Stimulated activated CD8-positive, alpha-beta memory T cell treated with anti-CD3 and anti-CD28 coated beads, Interleukin-2, amount 100 ng/mL, for 1 hour (primary cell): ENCODE data around the gene SEMA3C.

Experiments
- DNase-seq, 2 donors: peaks; one replicate each; pipeline ENCODE4 v3.0.0-alpha.2; 2020; ENCODE audit warnings: low read depth in 2 of 2

The SEMA3C gene

DNA sequence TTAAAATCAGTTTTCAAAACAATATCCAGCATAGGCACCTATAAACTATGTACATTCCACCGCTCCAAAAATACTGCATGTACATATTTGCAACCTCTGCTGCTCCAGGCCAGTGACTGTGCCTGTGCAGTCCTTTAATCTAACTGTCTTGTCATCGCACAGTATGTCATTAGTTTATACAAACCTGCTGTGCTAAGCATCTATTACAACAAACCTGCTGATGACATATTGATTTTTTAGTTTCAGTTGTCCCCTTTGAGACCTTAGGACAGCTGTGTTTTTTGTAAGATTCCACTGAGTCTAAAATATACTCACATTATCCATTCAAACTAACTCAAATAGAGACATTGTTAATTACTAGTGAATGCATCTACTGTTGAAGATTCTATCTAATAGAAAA lies 33.1 kb downstream of the SEMA3C start:
- no peak for DNase-seq

DNA sequence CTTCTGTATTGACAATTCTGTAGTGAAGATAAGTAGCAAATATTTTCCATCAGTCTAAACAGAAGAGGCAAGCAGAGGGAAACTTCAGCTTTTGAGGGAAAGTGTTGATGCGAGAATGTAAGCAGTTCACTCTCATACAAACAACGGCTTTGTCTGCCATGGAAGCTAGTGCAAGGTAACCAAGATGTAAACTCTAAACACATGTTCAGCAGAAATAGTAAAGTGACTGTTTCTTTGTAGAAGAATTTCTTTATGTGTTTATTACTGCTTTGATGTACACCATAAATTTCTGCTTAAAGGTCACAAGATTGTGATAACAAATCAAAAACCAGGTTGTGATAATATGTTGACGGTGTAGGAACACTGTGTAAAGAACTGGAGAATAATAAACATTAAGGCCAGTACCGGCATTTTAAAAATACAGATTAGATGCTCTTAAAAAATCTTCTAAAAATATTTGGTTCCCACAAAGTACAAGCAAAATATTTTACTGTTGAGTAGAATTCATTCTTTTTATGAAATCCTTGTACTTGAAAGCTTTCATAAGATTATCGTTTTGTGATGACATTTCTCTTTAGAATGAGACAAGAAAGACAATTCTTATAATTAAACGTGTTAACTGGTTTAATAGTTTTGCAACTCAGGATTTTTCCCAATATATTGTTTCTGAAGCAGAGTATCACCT lies 34.2 kb downstream of the SEMA3C start:
- DNase-seq, result no peak

DNA sequence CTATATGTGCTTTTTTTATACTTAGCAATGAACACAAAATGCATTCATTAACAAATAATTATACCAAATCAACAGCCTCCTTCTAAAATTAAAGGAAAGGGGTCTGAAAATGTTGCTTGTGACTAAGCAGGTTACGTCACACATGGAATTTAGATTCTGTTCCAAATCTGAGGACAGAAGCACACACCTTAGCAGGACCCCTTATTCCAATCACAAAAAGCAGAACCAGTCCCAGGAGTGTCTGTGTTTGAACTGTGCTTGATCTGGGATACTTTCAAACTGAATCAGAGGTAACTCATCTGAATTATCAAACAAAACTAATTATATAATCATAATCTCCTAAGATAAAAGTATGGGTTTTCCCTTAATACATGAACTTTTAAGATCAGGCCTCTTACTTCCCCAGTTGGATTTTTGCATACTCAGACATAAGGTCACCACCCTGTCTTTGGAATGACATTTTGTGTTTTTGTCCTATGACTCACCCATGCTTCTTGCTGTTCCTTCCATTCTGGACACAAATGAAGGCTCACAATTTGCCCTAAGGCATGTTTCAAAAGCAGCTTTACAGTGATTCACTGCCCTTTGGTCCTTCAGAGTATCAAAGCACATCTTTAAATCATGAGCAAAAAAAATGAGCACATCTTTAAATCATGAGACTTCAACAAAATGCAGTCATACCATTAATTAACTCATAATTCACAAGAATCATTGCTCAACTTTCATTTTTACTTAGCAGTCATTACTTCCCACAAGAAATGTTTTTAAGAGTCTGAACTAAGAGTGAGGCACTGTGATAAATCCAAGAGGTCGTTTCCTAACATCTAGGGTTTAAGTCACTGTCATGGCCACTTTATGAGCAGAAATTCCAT lies 35.5 kb downstream of the SEMA3C start:
- DNase-seq, result no peak

DNA sequence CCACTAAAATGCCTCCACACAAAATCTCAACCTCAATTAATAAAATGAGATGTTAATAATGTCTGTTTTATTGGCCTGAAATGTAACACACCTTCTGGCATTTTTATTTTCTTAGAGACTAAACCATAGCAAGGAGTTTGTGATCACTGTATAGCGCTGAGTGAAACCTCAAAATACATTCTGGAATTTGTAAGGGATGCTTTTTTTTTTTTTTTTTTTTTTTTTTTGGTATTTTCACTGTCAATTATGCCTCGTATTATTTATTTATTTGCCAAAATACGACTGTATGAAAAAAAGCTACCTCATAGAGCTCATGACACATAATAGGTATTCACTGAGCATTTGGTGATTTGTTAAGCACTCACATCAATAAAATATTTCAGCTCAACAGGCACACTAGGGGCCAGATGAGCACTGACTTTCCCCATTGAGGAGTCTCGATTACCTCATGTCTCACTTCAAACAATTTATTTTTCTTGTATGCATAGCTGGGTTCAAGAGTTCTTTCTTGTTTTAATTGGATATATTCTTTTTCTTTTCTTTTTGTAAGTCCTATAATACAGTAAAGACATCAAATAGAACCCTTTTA lies 36.5 kb downstream of the SEMA3C start:
- DNase-seq, result no peak

DNA sequence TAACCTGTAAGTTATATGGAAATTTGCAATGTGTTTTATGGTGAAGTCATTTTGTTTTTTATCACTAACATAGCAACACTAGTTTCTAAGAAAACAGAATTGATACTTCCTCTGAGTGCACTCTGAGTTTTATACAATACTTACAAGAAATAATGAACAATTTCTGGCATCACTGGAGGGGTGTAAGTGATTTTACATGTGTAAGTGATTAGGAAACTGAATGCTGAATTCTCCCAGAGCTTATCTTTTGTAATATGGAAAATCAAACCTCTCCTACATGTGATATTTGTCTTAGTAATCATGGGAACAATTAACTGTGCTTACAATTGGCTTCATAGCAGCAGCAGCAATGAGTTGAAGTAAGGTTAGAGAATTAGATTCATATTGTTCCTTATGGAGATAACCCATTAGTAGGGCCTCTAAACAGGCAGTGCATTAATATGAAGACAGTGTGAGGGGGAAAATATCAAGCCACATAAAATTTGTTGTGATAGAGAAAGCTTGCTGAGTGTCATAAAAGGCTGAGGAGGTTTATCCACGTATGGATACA lies 37.4 kb downstream of the SEMA3C start:
- DNase-seq, result no peak

DNA sequence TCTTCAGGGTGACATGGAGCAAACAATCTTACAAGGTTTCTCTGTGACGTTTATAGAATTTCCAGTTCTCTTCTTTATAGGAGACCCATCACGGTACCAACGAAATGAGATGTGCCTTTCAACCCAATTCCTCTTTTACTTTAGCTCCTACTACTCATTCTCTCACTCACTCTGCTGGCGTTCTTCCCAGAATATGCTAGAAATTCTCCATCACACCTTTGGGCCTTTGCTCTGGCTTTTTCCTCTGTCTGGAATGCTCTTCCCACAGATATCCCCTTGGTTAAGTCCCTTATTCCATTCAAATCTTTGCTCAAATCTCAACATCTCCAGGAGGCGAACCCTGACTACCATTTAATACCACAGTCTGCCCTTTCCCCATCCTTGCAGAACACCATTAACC lies 39.0 kb downstream of the SEMA3C start:
- no peak for DNase-seq

DNA sequence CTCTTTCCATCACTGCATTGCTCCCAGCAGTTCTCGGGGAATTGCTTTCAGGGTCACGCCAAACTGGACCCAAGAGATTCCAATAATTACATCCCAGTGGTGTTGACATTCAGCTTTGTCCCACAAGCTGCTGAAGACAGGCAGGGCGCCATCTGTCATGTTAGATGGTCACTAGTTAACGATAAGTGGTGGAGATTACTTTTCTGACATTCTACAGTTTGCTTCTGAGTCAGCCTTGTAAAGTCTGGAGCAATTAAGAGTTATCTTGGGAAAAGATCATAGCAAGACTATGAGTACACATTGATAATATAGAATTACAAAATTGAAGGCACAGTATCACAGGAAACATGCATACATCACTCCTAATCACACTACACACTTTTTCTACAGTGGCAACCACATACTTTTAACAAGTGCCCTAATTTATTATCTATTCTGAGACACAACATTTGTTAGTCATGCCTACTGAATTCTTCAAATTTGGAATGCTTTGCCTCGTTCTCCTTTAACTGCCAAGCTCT lies 41.9 kb downstream of the SEMA3C start:
- no peak for DNase-seq

DNA sequence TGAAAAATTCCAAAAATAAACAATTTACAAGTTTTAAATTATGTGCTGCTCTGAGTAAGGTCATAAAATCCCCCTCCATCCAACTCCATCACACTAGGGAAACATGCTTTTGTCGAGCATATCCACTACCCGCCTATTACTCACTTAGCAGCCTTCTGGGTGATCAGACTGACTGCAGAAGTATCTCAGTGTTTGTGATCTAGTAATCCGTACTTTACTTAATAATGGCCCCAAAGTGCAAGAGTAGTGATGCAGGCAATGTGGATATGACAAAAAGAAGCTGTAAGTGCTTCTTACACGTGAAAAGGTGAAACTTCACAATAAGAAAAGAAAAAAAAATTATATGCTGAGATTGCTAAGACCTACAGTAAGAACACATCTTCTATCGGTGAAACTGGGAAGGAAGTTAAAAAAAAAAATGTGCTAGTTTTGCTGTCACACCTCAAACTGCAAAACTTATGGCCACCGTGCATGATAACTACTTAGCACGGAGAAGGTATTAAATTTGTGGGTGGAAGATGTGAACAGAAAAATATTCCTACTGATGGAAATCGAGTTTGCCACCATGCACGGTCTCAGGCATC lies 43.2 kb downstream of the SEMA3C start:
- no peak for DNase-seq

DNA sequence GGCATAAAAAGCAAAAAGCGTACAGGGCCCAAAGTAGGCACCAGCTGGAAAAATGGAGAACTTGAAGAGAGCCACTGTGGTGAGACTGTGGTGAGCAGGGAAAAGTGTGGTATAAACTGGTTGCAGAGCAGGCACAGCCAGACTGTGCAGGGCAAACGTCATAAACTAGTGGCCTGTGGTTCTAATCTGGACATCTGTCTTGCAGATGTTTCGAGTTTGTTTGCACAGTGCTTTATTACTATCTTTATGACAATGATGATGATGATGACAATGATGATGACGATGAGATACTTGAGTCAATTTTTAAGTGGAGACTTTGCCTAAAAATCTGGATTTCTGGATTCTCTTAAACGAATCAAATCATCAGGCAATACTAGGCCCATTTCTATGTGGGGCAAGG lies 45.7 kb downstream of the SEMA3C start:
- no peak for DNase-seq

DNA sequence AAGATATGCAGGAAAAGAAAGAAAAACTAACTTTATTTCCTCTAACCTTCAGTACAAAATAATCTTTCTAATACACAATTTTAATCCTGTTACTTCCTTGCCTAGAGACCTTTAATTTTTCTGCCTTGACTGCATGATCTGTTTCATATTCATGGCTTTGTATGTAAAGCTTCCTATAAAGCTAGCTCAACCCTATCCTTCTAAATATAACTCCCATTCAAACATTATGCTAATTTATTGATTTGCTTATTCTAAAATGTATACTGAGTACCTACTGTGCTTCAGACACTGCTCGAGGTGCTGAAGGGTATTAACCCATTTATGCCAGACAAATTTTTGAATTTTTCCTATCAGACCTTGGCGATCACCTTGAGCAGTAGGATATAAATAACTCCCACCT lies 47.6 kb downstream of the SEMA3C start:
- no peak for DNase-seq

DNA sequence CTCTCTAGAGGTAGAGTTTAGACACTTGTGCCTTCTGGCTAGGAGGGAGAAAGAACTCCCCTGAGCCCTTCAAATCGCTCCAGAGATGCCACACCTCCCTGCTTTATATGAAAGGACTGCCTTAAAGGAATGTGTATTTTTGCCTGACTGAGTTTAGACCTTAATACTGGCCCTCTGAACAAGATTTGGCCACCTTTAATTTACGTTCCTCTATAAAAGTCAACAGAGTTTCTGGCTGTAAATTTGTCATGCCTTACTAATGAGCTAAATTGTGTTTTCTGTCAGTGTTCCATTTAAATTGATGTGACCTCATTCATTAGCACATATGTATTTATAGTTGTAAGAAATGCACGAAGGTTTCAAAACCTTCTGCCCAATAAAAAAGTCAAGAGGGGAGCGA lies 48.0 kb downstream of the SEMA3C start:
- no peak for DNase-seq

DNA sequence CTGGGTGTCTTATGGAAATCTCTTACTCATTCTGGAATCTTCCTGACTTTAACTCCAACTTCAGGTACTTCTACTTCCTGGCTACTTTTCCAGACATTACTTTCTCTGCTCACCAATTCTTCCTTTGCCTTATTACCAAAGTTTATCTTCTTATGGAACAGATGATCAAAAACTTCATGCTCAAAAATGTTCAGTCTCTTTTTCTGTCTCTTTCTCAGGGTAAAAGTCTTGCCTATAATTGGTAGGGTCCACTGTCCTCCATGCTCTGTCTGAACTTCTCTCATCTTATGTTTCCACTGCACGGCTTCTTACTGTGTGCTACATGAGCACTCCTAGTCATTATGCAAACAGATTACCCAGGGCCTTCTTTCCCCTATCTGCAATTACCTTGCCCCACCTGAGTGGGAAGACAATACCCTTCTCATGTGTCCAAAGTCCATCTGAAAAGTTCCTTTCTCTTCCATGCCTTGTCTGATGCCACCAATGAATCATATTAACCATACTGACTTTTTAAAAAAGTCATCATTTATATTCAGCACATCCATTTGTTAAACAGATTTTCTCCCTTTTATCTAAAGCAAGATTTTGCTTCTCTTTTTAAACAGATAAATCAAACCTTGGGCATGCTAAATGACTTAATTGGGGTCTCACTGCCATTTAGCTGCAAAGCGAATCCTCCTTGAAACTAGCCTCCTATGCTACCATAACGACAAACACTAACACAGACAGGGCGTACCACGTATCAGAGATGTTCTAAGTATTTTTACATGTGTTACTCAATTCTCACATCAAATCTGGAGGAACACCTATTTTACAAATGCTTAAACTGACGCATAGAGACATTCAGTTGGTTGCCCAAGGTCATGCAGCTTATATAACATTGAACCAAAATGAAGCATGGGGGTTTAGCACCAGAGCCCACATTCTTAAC lies 48.8 kb downstream of the SEMA3C start:
- DNase-seq, result no peak

DNA sequence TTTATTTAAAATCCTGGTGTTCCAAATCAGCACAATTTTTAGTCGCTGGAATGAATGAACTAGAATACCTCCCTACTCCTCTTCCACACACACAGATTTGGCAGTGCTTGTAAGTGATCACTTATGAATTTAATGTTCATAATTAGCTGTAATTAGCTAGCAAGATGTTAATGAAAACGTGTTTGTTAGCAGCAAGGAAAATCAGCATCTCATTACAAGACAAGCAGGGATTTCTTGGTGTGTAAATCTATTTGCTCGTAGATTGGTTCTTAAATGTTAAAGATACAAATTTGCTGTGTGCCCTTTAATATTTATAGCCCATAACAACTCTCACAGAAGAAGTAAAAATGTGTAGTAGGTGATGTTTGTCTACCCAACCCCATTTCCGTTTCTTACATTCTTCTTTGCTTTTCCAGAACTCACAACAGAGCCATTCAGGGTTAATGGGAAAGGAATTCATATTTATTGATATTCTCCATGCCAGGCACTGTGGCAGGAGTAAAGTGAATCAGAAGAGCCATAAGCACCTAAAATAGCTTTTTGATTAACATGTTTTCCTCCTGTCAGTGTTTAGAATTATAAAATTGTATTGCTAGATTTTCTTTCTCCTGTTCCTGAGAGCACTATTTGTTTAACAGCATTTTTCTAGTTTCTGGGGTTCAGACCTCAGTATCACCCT lies 49.6 kb downstream of the SEMA3C start:
- DNase-seq, result no peak

DNA sequence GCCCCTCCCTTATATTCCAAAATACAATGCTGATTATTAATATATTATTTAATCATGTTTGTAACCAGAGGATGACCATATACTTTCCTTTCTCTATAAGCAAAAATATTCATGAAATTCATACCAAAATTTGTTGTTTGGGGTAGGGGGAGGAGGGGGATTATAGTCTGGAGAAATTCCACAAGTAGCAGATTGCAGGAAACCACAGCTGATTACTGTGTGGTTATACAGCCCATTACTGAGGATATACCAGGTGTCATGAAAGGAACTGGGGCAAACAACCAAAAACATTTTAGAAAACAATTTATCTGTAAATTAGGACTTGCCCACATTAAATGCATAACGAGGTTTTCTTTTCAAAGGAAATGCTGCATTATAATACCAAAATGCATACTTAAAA lies 50.3 kb downstream of the SEMA3C start:
- no peak for DNase-seq

DNA sequence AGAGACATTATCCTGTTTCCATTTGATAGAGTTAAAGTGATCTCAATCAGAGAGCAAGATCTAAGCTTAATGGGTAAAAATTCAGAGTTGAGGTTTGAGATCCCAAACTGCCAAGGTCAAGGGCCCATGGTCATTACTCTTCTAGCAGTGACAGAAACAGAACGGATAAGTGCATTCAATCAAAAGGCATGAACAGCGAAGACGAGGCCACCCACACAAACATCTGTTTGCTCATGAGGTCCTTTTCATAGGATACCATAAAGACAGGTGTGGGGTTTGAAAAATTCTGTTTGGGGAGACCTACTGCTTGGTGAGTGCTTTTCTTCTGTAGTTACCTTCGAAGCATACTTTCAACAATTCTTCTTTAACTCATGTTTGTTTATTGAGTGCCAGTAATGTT lies 58.3 kb downstream of the SEMA3C start:
- DNase-seq, result no peak

DNA sequence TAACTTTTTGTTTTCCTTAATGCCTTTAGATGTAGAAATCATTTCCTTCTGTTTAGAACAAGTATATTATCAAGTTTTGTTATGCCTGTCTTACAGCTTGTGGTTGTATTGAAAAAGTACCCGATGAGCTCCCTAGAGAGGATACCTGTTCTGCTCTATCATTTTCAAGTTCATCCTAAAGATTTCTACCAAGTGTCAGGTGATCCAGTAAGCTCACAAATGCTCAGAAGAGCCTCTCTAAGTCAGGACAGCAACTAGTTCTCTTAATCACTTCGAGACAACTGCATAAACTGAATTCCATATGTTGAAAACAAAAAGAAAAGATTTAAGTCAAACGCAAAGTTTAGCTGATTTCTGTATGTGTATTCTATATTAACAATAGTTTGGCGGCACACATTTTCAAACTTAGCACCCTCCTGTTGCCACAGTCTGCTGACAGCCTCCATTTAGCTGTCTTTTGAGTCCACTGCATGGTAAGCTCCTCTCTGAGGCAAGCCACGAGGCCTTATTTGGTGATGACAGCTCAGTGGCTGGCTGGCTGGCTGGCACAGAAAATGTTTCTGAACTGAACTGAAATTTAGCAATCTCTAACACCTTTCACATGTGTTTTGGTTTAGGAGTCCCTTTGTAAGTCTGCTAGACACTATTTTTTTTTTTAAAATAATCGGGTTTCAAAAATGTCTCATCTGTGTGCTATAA lies 59.4 kb downstream of the SEMA3C start:
- no peak for DNase-seq

DNA sequence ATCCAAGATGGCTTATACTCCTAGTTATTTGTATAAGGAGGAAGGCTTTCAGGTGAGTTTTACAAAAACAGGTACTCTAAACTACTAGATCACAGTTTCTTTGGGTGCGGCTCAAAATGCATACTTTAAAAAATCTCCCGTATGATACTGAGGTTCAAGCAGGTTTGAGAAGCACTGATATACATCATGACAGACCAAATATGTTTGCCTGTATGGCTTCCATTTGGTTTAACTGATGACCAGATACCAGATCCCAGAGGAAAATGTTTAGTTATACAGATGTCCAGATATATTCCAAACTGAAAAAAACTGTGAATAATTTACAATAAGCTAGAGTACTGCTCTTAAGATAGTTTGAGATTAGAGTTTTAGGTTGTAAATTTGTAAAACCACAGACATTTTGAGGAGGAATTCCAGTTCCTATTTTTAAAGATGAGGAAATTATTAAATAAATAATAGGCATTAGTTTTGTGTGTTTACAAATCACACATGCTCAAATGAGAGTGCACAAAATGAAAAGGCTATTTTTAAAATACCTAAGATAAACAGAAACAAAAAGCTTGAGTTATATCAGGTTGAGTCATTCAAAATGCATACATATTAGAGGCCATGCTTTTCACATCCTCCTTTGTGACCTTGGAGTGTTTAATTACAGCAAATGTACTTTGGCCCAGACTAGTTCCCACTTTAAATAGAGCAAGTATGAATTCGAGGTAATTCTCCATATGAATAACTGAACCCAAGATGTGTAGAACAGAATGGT lies 60.5 kb downstream of the SEMA3C start:
- DNase-seq, result no peak

DNA sequence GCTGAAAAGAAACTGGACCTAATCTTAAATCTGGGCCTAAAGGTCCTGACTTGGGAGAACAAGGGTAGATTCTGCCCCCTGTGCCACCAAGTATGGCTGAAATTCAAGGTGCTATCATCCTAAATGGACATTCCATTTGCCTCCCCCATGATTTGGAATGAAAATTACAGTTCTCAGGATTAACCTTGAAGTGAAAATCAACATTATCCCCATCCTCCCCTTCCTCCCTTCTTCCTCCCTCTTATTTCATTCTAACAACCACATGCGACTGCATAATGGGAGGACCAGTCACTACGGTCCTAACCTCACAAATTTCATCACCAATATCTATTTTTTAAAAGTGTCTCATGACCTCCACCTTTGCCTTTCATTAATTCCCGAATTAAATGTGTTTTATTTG lies 62.1 kb downstream of the SEMA3C start:
- no peak for DNase-seq

DNA sequence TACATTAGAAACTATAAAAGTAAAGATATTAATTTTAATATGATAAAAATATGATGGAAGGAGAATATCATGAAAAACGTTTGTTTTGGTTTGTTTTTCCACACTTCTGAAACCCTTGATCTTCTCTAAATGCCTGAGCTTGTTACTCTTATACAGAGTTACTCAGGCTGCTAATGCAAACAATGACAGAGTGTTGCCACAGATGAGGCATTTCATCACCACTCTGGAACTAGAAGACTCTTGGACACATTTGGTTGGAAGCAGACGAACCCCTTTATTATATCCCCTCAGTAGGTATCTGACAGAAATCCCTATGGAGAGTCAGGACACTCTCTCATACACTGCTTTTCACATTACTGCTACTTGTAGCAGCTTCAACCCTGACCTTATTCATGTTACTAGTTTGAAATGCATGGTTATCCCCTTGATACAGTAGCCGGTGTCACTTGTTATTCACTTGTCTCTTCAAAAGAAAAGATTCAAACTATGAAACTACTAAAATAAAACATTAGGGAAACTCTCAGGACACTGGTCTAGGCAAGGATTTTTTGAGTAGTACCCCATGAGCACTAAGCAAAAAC lies 66.9 kb downstream of the SEMA3C start:
- no peak for DNase-seq
